K562 (cell line): ENCODE results near the gene CMPK1. TPM values are rescaled to one million over a fixed set of nuclear protein-coding genes. Genes with fewer than 3 reads are reported as not detected.
A peak's percentile ranks its signal among the peaks of the same experiment; 100 is the strongest.

Experiments used
- CBX5 ChIP-seq: IDR thresholded peaks from 2 replicates; pipeline ENCODE4 v1.6.1; 2014; ENCODE audit warnings: low read depth, borderline replicate concordance
- EGR1 ChIP-seq: fragments of 450-650 bp; conservative IDR thresholded peaks from 2 replicates; pipeline ENCODE4 v1.6.1; 2017; ENCODE audit warnings: mild to moderate bottlenecking
- EWSR1 ChIP-seq: fragments of 450-650 bp; IDR thresholded peaks from 2 replicates; pipeline ENCODE4 v1.6.1; 2018; ENCODE audit warnings: borderline replicate concordance, mild to moderate bottlenecking, low read depth, moderate library complexity; ENCODE audit not compliant: partially characterized antibody
- FIP1L1 ChIP-seq: fragments of 200-400 bp; formaldehyde crosslinking; IDR thresholded peaks from 2 replicates; pipeline ENCODE4 v1.6.1; 2018; ENCODE audit warnings: mild to moderate bottlenecking, low read depth, low read length; ENCODE audit not compliant: poor library complexity, severe bottlenecking
- FOXK1 ChIP-seq: sonication (generic); formaldehyde crosslinking; IDR thresholded peaks from 2 replicates; pipeline ENCODE4 v1.8.0; 2022; ENCODE audit warnings: missing genetic modification reagents, mild to moderate bottlenecking, borderline replicate concordance
- NCOA6 ChIP-seq: fragments of 450-650 bp; IDR thresholded peaks from 2 replicates; pipeline ENCODE4 v1.6.1; 2017; ENCODE audit warnings: mild to moderate bottlenecking
- OTX1 ChIP-seq: fragments of 450-650 bp; formaldehyde crosslinking; IDR thresholded peaks from 2 replicates; pipeline ENCODE4 v1.4.0; 2022; ENCODE audit warnings: mild to moderate bottlenecking
- PCBP1 ChIP-seq: fragments of 200-400 bp; formaldehyde crosslinking; IDR thresholded peaks from 2 replicates; pipeline ENCODE4 v1.6.1; 2018; ENCODE audit warnings: mild to moderate bottlenecking, low read depth, low read length; ENCODE audit not compliant: poor library complexity, severe bottlenecking
- PHF8 ChIP-seq: fragments of 200-600 bp; sonication (generic); IDR thresholded peaks from 2 replicates; pipeline ENCODE4 v1.6.1; 2012; ENCODE audit warnings: mixed run types, mild to moderate bottlenecking, inconsistent platforms, low read length, moderate library complexity, borderline replicate concordance
- RNF2 ChIP-seq: sonication (generic); IDR thresholded peaks from 2 replicates; pipeline ENCODE4 v1.6.1; 2016
- SOX6 ChIP-seq: fragments of 450-650 bp; IDR thresholded peaks from 2 replicates; pipeline ENCODE4 v1.6.1; 2014; ENCODE audit warnings: mild to moderate bottlenecking
- SRSF9 ChIP-seq: fragments of 200-400 bp; formaldehyde crosslinking; IDR thresholded peaks from 2 replicates; pipeline ENCODE4 v1.6.1; 2017; ENCODE audit warnings: low read depth, low read length, borderline replicate concordance
- SUPT5H ChIP-seq: fragments of 450-650 bp; IDR thresholded peaks from 2 replicates; pipeline ENCODE4 v1.6.1; 2016
- WHSC1 ChIP-seq: IDR thresholded peaks from one replicate; pipeline ENCODE4 v1.6.1; 2012; ENCODE audit warnings: low read length, control low read depth, inconsistent platforms
- ZNF507 ChIP-seq: conservative IDR thresholded peaks from 2 replicates; pipeline ENCODE4 v1.6.1; 2017; ENCODE audit warnings: missing genetic modification characterization, missing compliant biosample characterization
- ZNF644 ChIP-seq: fragments of 200-800 bp; sonication (Bioruptor generic); IDR thresholded peaks from 2 replicates; pipeline ENCODE4 v1.6.1; 2016; ENCODE audit warnings: low read depth, missing genetic modification characterization, missing compliant biosample characterization
- polyA plus RNA-seq, 8 experiments: library from polyadenylated mRNA; depleted of rRNA in 4 of 8; stranded (reverse) in 5 of 8; unstranded in 3 of 8; fragments of >200 nt; fragmentation: Nextera tagmentation in 2 of 8; fragmentation: Illumina TruSeq in 1 of 8; extraction: Ambion mirVana in 2 of 8; extraction: Trizol in 1 of 8; gene quantifications; 2 replicates each; pipeline versions ENCODE4 v1.2.1 to v1.2.3, GENCODE V29; 2011 to 2014; ENCODE audit warnings: inconsistent platforms in 1 of 8, missing spikeins in 1 of 8
- total RNA-seq, 7 experiments: library from RNA; depleted of rRNA in 6 of 7; stranded (reverse); fragments of >200 nt in 6 of 7; fragmentation: Illumina TruSeq in 2 of 7; extraction: Trizol in 2 of 7; gene quantifications; 2 replicates each; pipeline versions ENCODE4 v1.2.1 to v1.2.3, GENCODE V29; 2011 to 2021; ENCODE audit warnings: low replicate concordance in 1 of 7
- TF ChIP-seq, protein P1 (sequence below): fragments of 250-450 bp; sonication (Bioruptor Pico); IDR thresholded peaks from 2 replicates; pipeline ENCODE4 v1.8.0; 2022; ENCODE audit warnings: moderate library complexity, mild to moderate bottlenecking, inconsistent platforms
- TF ChIP-seq, protein P2 (sequence below): fragments of 250-450 bp; sonication (Bioruptor Pico); IDR thresholded peaks from 2 replicates; pipeline ENCODE4 v1.8.0; 2021; ENCODE audit warnings: moderate library complexity, mild to moderate bottlenecking, inconsistent platforms
- TF ChIP-seq, protein P3 (sequence below): fragments of 250-450 bp; sonication (Bioruptor Pico); IDR thresholded peaks from 2 replicates; pipeline ENCODE4 v1.8.0; 2021; ENCODE audit warnings: borderline replicate concordance, mild to moderate bottlenecking, moderate library complexity; ENCODE audit not compliant: poor library complexity, severe bottlenecking
- TF ChIP-seq, protein P4 (sequence below): fragments of 450-650 bp; IDR thresholded peaks from 2 replicates; pipeline ENCODE4 v1.6.1; 2016; ENCODE audit warnings: low read depth, mild to moderate bottlenecking, moderate library complexity
- TF ChIP-seq, protein P5 (sequence below): fragments of 450-650 bp; formaldehyde crosslinking; IDR thresholded peaks from 2 replicates; pipeline ENCODE4 v1.4.0; 2020; ENCODE audit warnings: mild to moderate bottlenecking, moderate library complexity

CMPK1 gene
- total and polyA plus RNA-seq, 9 of the 15 experiments (the other 6 are each of a cell fraction or from before 2014, with no cell fraction given), result 54.5 to 197 (median 116) TPM

DNA sequence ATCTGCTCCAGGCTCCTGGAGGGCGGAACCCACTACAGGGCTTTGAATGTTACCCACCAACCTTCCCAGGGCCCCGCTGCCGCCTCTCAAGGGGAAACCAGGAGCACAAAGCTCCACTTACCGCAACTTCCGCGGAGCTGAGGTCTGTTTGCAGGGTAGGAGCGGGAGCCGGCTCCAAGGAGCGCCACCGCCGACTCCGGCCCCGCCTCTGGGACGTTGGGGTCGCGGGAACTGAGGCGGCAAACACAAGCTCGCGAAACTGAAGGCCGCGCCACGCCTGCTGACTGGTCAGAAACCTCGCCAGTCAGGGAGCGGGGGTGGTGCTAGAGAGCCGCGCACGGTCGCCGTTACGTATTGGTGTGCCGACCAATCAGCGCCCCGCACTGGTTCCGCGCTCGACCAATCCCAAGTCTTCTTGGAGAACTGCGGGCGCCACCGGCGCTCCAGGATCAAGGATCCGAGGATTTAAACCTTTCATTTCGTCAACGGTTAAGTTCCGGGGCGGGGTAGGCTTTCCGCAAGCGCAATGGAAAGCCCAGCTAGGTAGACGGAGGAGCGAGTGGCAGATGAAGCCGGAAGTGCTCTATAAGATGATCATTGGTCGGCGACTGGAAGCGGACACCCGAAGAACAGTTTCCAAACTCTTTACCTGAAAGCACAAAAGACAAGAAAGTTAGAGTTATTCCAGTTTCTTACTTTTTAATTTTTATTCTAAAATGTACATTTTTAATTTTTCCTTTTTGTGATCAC lies 19.5 kb upstream of the CMPK1 start, which contains the start of gene STIL (continued):
- TF ChIP-seq PCBP1, result peak; percentile 51
- no peak for TF ChIP-seq ZNF644 (tag)
- peak; percentile 80 for TF ChIP-seq EGR1
- no peak for TF ChIP-seq EWSR1
- TF ChIP-seq, protein P1, sequence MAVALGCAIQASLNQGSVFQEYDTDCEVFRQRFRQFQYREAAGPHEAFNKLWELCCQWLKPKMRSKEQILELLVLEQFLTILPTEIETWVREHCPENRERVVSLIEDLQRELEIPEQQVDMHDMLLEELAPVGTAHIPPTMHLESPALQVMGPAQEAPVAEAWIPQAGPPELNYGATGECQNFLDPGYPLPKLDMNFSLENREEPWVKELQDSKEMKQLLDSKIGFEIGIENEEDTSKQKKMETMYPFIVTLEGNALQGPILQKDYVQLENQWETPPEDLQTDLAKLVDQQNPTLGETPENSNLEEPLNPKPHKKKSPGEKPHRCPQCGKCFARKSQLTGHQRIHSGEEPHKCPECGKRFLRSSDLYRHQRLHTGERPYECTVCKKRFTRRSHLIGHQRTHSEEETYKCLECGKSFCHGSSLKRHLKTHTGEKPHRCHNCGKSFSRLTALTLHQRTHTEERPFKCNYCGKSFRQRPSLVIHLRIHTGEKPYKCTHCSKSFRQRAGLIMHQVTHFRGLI (CRISPR knock-in tag), result no peak
- no peak for TF ChIP-seq CBX5
- 0 out of 2 replicates have a peak, but pooled peaks have one; percentile 12 for TF ChIP-seq FOXK1
- peak; percentile 10; the same call in 1 of the 2 replicates for TF ChIP-seq RNF2
- TF ChIP-seq SOX6, result peak; percentile 60; the same call in 1 of the 2 replicates
- TF ChIP-seq, protein P2, sequence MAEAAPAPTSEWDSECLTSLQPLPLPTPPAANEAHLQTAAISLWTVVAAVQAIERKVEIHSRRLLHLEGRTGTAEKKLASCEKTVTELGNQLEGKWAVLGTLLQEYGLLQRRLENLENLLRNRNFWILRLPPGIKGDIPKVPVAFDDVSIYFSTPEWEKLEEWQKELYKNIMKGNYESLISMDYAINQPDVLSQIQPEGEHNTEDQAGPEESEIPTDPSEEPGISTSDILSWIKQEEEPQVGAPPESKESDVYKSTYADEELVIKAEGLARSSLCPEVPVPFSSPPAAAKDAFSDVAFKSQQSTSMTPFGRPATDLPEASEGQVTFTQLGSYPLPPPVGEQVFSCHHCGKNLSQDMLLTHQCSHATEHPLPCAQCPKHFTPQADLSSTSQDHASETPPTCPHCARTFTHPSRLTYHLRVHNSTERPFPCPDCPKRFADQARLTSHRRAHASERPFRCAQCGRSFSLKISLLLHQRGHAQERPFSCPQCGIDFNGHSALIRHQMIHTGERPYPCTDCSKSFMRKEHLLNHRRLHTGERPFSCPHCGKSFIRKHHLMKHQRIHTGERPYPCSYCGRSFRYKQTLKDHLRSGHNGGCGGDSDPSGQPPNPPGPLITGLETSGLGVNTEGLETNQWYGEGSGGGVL (CRISPR knock-in tag), result no peak
- no peak for TF ChIP-seq SRSF9
- TF ChIP-seq, protein P3, sequence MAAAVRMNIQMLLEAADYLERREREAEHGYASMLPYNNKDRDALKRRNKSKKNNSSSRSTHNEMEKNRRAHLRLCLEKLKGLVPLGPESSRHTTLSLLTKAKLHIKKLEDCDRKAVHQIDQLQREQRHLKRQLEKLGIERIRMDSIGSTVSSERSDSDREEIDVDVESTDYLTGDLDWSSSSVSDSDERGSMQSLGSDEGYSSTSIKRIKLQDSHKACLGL (CRISPR knock-in tag), result no peak
- peak; percentile 97 for TF ChIP-seq SUPT5H
- no peak for TF ChIP-seq ZNF507 (tag)
- no peak for TF ChIP-seq NCOA6
- no peak for TF ChIP-seq WHSC1
- peak; percentile 26 for TF ChIP-seq FIP1L1
- TF ChIP-seq, protein P4, sequence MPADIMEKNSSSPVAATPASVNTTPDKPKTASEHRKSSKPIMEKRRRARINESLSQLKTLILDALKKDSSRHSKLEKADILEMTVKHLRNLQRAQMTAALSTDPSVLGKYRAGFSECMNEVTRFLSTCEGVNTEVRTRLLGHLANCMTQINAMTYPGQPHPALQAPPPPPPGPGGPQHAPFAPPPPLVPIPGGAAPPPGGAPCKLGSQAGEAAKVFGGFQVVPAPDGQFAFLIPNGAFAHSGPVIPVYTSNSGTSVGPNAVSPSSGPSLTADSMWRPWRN, result 0 out of 2 replicates have a peak, but pooled peaks have one; percentile 10
- TF ChIP-seq PHF8, result peak; percentile 94; the same call in 1 of the 2 replicates
- TF ChIP-seq, protein P5, sequence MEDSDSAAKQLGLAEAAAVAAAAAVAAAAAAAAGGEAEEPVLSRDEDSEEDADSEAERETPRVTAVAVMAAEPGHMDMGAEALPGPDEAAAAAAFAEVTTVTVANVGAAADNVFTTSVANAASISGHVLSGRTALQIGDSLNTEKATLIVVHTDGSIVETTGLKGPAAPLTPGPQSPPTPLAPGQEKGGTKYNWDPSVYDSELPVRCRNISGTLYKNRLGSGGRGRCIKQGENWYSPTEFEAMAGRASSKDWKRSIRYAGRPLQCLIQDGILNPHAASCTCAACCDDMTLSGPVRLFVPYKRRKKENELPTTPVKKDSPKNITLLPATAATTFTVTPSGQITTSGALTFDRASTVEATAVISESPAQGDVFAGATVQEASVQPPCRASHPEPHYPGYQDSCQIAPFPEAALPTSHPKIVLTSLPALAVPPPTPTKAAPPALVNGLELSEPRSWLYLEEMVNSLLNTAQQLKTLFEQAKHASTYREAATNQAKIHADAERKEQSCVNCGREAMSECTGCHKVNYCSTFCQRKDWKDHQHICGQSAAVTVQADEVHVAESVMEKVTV (CRISPR knock-in tag), result no peak
- TF ChIP-seq OTX1 (CRISPR knock-in tag), result no peak
